ENCODE measurements around the gene TMPRSS13.

The TMPRSS13 gene

GRCh38 chr11:117891362-117891761 lies 37.8 kb downstream of the TMPRSS13 start:
- DNase-seq (ENCODE audit: low read depth in 2 of 2) = no peak

GRCh38 chr11:117888139-117888566 lies 41.0 kb downstream of the TMPRSS13 start:
- DNase-seq (ENCODE audit: low read depth in 2 of 2) = no peak

DNA sequence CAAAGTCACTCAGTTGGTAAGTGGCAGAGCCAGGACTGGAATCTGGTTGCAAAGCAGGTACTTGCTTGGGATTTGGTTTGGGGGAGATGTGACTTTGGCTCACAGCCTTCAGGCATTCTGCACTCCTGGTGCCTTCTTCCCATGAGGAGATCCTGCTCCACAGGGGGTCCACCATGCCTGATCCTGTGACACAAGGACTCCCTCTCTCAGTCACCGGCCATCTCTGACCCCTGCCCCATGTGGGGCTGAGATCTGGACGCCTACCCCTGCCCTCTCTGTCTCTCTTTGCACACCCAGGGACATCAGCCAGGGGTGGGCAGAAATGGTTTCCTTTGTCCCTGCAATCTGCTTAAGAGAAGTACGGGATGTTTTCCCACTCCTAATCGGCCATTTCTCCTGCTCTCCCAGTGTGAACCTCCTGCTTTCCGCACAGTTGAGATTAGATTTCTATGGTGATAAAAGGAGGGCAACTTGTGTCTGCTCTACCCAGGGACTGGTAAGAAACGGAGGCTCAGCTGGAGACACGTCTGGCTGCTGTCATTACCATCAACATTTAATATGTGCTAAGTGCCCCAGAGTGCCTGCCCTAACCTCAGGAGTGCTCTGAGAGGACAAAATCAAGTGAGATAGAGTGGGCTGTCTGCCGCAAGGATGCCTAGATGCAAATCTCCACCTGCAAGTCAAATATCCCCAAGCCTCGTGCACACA lies 41.6 kb downstream of the TMPRSS13 start:
- DNase-seq (ENCODE audit: low read depth in 2 of 2) = no peak

GRCh38 chr11:117885777-117886176 lies 43.4 kb downstream of the TMPRSS13 start:
- no peak for DNase-seq (ENCODE audit: low read depth in 2 of 2)

GRCh38 chr11:117884994-117885393 lies 44.2 kb downstream of the TMPRSS13 start:
- peak in 1 of 2 experiments; percentile 14 for DNase-seq (ENCODE audit: low read depth in 2 of 2)

DNA sequence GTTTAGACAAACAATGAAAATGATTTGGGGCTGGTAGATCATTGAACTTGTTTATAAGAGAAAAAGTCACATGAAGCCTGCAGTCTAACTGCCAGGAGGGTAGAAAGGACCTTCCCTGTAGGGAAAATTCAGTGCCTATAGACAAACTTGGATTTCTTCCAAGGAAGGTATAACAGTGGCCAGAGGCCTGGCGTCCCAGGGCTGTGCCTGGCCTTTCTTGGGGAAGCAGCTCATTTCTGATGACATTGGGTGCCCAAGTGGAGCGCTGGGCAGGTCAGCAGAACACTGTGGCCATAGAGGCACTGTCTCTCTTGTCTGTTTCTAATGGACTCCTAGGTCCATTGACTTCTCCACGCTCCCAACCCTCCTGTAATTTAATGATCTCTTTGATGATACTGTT lies 46.1 kb downstream of the TMPRSS13 start:
- DNase-seq (ENCODE audit: low read depth in 2 of 2) = no peak

DNA sequence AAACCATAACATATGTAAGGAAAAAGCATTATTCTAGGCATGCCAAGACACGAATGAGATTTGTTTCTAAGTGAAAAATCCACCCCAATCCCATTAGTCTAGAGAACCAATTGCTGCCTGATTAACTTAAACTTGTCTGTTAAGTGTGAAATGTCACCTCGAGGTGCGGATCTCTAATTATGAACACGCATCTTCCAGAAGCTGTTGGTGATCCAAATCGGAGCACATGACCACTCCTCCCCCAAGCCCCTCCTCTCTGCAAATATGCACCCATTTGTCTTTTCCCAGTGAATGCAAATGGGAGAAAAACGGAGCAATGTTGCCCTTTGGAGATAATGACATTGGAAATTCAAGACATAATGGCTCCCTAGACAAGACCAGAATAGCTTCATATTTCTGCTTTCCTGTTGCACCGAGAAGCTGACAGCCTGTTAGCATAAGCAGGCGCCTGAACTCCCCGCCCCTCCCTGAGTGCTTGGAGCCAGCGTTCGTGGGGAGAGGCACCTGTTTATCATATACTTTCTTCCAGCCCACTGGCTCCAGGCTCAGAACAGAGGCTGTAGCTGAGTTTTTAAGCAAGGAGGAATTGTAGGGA lies 46.8 kb downstream of the TMPRSS13 start:
- DNase-seq (ENCODE audit: low read depth in 2 of 2) = no peak

GRCh38 chr11:117881217-117881616 lies 48.0 kb downstream of the TMPRSS13 start:
- DNase-seq (ENCODE audit: low read depth in 2 of 2) = no peak

GRCh38 chr11:117879516-117880480 lies 49.4 kb downstream of the TMPRSS13 start:
- DNase-seq (ENCODE audit: low read depth in 2 of 2) = no peak

DNA sequence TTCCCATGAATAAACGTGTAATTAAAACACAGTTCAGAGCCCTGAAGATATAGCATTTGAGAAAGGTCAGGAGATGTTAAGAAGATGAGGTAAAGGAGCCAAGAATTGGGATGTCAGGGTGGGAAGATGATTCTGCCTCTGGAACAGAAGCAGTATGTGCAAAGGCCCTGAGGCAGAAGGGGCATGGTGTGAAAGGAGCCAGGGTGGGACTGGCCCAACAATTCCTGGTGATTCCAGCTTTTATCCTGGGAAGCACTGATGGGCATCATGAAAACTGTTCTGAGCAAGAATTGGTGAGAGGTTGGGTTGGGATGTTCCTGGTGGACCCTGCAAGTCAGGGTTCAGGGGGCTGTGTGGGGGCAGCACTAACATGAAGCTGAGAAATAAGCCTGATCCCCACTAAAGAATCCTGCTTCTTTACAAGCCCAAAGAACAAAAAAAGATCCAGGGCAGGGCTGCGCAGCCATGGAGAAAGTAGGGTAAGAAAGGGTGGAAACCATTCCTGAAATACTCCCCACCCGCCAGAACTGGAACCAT lies 50.2 kb downstream of the TMPRSS13 start:
- DNase-seq (ENCODE audit: low read depth in 2 of 2) = no peak

DNA sequence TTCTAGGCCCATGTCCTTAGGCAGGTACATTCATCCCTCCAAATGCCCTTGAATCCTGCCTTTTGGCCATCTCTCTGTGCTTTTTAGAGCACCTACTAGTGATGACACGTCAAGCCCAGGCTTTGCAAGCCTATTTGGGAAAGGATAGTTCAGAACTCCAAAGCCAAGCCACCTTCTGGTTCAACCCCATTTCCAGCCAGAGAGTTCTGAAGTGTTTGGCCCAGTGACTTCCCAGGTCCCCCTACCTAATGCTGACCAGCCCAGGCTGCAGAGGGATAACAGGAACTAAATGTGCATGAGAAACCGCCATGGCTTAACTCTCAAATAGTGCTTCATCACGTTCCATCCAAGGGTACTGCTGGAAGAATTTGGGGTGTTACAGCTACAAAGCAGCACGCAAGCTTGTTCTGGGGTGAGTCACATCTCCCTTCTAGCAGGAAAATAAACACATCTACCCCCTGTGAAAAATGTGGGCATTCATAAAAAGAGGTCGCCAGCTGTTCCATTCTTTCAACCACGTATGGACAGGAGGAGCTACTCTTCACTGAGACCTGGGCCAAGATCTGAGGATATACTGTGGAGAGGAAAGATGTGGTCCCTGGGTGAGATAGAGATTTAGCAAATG lies 50.8 kb downstream of the TMPRSS13 start:
- no peak for DNase-seq (ENCODE audit: low read depth in 2 of 2)

- no peak for DNase-seq (ENCODE audit: low read depth in 2 of 2)
These were observed 52.0 kb downstream of the TMPRSS13 start for GRCh38 chr11:117877120-117877784.

GRCh38 chr11:117876341-117877119 lies 52.7 kb downstream of the TMPRSS13 start, which contains the start of gene FXYD6:
Gene FXYD6 (minus strand): TSS chr11:117876658. CDS start chr11:117842776, 33,882 bp downstream.
- DNase-seq (ENCODE audit: low read depth in 2 of 2) = peak; percentile 16 to 23

DNA sequence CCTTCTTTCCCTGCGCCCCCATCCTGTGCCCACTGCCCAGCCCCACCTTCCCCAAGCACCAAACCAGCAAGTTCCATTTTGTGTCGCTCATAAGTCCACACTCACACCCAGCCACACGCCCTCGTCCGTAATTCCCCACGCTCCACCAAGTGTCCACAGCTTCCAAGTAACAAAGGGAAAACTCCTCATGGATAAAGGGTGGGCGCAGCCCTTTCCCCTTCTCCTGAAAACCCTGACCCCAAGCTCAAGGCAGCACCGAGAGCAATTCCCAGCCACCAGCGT lies 53.2 kb downstream of the TMPRSS13 start:
- DNase-seq (ENCODE audit: low read depth in 2 of 2) = no peak

DNA sequence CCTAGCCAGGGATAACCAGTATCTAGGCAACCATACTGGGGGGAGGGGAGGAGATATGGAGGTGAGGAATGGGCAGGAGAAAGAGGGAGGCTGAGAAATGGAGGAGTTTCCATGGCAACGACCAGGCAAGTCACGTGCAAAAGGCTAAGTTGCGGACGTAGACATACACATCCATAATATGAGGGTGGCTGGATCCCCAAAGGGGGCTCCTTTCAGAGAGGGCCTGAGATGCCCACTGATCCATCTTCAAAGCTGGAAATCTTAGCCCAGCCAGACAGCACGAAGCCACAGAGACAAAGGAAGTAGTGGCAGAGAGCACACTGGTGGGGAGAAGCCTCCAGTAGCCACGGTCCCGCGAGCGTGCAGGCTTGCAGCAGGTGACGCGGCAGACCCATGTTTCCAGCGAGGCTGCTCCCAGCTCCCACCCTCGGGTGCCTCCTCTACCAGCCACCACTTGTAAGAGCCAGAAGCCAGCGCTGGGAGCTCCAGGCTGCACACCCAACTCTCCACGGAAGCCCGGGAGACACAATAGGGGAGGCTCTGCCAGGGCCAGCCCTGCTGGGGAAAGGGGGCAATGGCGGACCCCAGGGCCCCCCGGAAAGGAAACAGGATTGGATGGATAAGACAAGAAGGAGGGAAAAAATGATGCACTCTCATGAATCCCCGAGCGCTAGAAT lies 53.7 kb downstream of the TMPRSS13 start:
- DNase-seq (ENCODE audit: low read depth in 2 of 2) = no peak

DNA sequence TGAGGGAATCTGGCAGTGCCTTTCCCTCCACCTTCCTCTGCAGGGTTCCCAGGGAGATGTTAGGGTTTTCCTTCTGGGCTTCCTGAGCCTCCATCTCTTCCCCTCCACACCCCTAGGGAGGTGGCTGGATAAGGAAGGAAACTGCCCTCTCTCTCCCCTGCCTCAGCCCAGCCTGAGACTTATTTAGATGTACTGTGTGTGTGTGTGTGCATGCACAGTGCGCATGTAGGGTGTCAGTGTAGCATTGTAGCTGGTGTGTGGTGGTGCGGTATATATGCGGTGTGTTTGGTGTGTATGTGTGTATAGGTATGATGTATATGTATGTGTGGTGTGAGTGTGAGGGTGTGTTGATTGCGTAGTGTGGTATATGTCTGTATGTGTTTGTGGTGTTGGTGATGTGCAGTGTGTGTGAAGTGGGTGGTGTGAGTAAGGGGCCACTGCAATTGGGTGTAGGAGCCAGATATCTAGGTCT lies 54.3 kb downstream of the TMPRSS13 start:
- DNase-seq (ENCODE audit: low read depth in 2 of 2) = no peak

GRCh38 chr11:117874253-117874909 lies 54.8 kb downstream of the TMPRSS13 start:
- DNase-seq (ENCODE audit: low read depth in 2 of 2) = no peak

GRCh38 chr11:117873828-117874125 lies 55.4 kb downstream of the TMPRSS13 start:
- no peak for DNase-seq (ENCODE audit: low read depth in 2 of 2)
